SHP77 treated with DMSO at 0.1 percent for 48 hours (cell line): ENCODE data around the gene EIF4A2.
"Not testable (repeated sequence)": the region's sequence is repeated elsewhere in the genome, so short reads cannot be mapped to it uniquely, and the experiment has no call there.

Experiments used
- DNase-seq: peaks from one replicate; lab custom pipeline; 2025; lab: John Stamatoyannopoulos, UW

The EIF4A2 gene

DNA sequence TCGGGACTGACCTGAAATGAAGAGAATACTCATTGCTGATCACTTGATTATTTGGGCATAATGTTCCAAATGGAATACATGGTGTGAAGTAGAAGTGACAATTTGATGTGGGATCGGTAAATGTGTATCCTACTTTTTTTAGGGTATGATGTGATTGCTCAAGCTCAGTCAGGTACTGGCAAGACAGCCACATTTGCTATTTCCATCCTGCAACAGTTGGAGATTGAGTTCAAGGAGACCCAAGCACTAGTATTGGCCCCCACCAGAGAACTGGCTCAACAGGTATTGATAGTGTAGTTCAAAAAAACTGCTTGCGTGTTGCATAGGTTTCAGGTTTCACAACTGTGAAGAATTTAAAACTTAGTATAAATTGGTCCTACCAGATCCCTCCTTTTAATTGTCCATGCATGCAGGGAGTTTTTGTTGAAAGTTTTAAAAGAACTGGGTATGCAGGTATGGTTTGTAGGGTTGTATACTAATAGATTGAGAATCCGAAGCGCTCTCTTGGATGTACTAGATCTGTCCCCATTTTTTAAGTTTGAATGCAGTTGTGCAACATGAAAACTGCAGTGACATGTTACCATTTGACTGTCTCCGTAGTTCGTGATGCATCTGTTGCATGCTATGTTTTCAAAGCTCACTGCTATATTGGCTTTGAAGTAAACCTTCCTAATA is 1.6 kb downstream of the EIF4A2 start:
- DNase-seq, result no peak

GRCh38 chr3:186785495-186786018 is 2.2 kb downstream of the EIF4A2 start:
- DNase-seq, result no peak

- no peak for DNase-seq
Observed at GRCh38 chr3:186786922-186787321, 3.5 kb downstream of the EIF4A2 start.

DNA sequence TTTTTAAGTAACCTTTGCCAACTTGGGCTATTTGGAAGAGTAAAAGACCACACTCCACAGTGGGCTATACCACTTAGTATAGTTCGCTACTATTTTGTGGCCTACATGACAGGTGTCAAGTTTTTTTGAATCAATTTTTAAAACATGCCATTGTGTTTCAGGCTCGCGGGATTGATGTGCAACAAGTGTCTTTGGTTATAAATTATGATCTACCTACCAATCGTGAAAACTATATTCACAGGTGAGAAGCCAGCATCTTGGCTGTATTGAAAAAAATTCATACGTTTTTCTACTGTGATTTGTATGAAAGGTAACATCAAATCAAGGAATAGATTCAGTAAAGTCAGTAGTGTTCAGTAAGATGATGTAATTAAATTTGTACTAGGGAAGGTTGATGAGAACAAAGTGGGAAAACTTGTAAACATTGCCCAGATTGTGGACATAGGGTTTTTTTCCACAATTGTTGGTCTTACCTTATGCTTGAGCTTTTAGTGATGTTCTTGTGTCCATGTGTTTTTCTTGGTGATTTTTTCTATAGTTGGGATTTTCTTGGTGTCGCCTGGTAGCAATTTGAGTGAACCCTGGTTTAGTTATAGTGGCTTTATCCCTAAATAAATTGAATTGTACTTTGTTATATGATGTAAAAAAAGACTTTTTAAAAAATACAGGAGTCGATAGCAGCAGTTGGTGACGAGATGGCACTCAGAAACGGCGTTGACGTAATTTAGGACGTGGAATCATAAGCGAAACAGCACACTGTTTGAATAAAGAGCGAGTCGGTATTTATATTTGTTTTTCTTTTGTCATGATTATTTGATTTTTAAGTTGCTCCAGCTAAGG is 4.5 kb downstream of the EIF4A2 start:
- DNase-seq, result no peak

DNA sequence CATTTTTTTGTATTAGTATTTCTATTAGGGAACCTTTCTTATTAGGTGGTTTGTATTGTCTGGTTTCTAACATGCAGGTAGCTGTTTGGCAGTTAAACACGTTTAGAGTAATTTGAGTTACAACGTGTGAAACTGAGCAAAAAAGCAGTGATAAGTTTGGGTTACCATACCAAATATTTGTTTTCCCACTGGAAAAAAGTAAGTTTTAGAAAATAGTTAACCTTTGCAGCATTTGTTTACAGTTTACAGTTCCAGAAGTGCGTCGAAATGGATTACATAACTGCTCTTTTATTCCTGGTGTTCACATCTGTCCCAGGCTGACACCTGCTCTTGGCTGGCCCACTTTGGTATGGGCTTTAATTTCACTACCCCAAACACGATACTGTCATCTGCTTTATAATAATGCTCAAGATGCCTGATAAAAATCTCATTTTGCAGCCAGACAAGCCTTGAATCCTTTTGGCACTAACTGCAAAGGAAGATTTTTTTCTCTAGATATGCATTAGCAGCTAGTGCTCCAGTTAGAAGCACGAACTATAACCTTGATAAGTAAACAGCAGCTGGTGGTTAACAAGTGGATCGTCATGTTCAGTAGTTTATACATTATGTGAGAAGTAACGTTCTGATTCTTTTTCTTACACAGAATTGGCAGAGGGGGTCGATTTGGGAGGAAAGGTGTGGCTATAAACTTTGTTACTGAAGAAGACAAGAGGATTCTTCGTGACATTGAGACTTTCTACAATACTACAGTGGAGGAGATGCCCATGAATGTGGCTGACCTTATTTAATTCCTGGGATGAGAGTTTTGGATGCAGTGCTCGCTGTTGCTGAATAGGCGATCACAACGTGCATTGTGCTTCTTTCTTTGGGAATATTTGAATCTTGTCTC is 5.3 kb downstream of the EIF4A2 start:
- no peak for DNase-seq

DNA sequence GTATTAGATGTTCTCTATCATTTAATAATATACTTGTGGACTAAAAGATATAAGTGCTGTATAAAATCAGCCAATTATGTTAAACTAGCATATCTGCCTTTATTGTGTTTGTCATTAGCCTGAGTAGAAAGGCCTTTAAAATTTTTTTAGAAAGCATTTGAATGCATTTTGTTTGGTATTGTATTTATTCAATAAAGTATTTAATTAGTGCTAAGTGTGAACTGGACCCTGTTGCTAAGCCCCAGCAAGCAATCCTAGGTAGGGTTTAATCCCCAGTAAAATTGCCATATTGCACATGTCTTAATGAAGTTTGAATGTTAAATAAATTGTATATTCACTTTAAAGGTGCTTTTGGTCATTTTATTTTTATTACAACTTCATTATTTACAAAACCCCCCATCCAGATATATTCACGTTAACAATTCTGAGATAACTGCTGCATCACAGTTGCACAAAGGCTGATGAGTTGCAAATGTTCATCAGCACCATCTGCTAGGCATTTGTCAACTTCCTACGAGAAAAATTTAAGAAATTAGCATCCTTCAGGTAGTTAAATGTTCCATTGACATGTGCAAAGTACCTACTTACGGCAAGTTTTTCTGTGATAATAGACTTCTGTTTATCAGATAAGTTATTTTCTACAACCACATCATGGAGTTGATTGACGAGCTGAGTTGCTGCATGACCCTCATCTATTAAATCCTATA is 6.3 kb downstream of the EIF4A2 start:
- DNase-seq, result no peak

- no peak for DNase-seq
Observed at GRCh38 chr3:186790261-186790981, 7.0 kb downstream of the EIF4A2 start.

DNA sequence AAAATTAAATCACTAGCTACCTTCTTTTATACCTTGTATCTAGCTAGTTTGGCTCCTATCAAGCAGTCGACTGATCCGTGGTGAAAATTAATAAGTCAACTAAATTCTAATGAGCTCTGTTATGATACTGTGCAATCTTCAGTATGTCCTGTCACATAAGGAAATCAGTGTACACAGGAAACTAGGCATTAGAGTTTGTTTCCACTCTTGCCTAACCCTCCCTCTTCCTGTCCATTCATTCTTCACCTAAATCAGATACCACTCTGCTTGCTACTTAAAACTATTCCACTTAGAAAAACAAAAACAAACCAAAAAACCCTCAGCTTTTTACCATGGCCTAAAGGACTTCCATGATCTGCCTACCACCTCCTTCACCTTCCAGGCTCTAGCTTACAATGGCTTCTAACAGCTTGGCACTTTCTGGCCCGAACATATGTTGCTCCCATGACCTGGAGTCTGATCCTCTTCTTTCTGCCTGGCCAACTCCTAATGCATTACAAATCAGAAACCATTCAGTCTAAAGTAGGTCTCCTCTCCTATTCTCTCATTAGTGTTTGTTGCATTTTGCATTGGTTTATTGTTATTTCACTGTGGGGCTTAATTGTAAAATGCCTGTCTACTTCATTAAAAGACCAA is 15.0 kb downstream of the EIF4A2 start:
- DNase-seq, result no peak

GRCh38 chr3:186800285-186800684 is 16.9 kb downstream of the EIF4A2 start:
- no peak for DNase-seq

- no peak for DNase-seq
Observed at GRCh38 chr3:186802701-186803100, 19.3 kb downstream of the EIF4A2 start.

- not testable (repeated sequence) for DNase-seq
Observed at GRCh38 chr3:186803447-186803846, 20.1 kb downstream of the EIF4A2 start.

DNA sequence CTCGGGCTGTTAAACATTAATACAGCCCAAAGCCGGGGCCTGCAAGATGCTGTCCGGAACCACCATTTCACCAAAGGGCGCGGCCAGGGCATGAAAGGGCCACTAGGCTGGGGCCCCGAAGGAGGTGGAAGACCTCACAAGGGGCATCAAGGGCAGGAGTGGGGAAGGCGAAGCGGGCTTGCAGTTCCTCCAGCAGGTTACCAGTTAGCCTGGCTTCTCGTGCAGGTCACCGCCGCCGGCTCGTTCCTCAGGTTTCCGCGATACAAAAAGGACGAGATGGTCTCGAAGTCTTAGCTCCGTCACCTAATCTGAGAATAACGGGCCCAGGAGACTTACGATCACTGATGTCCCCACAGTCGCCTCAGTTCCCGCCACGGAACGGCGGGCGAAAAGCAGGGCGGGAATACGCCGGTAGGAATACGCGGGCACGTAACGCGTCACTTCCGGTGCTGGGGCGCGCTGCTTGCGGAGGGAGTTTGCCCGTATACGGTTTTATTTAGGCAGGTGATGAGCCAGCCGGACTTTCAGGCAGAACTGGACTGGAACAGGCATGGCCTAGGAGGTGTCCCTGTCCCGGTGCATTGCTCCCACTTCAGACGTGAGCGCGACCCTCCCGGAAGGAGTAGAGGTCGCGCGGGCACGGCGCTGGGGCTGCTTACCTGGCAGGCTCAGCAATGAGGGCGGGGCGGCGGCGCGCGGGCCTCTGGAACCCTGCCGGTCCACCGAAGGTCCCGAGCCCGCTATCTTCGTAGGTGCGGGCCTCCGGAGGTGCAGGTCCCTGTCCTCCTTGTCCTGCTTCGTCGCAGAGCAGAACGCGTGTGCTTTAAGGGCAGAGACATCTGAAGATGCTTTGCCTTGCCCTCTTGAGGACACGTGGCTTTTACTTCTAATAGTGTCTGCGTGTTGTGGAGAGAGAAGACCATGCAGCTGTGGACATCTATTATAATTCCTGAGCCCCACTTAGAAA is 23.0 kb downstream of the EIF4A2 start, which contains the start of gene RFC4:
Gene RFC4 (minus strand): TSS at position 394 of the 967 bp plus-strand sequence. CDS start 1,769 bp downstream, outside the sequence.
- peak; percentile 86 for DNase-seq

GRCh38 chr3:186807231-186807630 is 23.9 kb downstream of the EIF4A2 start:
- DNase-seq, result no peak

DNA sequence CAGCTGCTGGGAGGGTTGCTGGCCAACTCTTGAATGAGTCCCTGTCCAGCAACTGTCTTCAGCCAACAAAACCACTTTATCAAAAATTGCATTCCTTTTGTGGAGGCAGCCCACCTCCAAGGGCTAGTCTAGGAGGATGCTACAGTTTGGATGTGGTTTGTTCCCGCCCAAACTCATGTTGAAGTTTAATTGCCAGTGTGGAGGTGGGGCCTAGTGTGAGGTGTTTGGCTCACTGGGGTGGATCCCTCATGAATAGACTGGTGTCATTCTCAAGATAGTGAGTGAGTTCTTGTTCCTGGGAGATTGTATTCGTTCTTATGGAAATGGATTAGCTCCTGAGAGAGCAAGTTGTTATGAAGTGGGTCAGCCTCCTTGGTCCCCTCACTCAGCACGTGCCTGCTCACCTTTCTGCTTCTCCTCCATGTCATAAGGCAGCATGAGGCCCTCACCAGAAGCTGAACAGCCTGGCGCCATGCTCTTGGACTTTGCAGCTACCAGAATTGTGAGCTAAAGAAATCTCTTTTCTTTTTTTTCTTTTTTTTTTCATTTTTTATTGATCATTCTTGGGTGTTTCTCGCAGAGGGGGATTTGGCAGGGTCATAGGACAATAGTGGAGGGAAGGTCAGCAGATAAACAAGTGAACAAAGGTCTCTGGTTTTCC is 27.1 kb downstream of the EIF4A2 start:
- DNase-seq, result no peak

DNA sequence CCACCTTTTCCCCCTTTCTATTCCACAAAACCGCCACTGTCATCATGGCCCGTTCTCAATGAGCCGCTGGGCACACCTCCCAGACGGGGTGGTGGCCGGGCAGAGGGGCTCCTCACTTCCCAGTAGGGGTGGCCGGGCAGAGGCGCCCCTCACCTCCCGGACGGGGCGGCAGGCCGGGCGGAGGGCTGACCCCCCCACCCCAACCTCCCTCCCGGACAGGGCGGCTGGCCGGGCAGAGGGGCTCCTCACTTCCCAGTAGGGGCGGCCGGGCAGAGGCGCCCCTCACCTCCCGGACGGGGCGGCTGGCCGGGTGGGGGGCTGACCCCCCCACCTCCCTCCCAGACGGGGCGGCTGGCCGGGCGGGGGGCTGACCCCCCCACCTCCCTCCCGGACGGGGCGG is 27.9 kb downstream of the EIF4A2 start:
- DNase-seq, result not testable (repeated sequence)

DNA sequence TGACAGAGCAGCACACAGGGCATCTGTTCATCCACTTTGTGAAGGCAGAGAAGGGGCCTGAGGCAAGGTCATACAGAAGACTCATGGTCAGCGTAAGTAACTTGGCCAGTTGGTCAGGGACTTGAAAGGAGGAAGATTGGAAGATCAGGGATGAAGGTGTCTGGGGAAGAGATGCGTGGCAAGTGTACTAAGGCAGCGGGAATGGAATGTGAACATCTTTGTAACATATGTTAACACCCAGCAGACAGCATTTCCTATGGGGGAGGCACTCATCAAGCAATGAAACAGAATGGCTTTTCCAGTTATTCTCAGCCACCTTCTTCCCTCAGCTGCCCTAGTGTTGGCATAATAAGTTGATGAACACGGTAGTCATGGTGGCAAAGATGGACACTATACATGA is 30.7 kb downstream of the EIF4A2 start:
- DNase-seq, result no peak

DNA sequence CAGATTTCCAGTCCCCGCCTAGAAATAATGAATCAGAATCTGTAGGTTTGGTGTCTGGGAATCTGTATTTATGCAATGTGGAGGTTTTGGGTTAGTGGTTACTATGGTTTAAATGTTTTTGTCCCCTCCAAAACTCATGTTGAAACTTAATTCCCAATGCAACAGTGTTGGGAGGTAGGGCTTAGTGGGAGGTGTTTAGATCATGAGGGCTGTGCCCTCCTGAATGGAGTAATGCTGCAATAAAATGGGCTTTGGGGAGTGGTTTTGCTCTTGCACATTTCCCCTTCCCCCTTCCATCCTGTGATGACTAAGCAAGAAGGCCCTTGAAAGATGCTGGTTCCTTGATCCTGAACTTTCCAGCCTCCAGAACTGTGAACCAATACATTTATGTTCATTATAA is 32.1 kb downstream of the EIF4A2 start:
- no peak for DNase-seq

DNA sequence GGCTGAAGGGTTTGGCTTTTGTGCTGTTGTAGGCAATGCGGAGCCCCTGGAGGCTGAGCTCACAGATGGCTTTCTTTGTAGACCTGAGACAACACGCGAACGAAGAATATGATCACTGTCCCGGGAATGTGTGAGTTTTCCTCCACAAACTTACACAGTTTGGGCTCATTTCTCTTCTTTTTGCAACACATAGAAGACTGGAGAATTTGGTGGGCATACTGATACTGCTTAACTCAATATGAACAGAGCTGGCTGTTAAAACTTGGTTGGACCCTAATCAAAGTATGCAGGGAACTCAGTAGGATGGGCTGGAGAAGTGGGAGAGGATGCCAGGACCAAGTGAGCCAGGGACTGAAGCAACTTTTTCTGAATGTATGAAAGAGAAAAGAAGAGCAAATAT is 35.1 kb downstream of the EIF4A2 start:
- no peak for DNase-seq

DNA sequence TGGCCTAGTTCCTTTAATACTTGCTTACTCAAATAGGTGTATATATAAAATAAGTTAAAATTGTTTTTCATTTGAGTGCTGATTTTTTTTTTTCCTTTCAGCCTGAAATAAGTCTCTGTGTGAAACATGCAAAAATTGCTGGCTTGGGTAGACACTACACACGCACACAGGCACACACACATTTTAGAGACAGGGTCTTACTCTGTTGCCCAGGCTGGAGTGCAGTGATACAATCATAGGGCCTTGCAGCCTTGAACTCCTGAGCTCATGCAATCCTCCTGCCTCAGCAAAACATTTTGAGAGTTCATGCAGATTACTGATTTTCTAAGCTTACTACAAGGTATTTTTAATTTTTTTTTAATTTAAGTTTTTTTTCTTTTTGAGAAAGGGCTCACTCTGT is 35.6 kb downstream of the EIF4A2 start:
- no peak for DNase-seq
